Glomerular visceral epithelial cell (primary cell): ENCODE measurements around the gene RALY.
"Not testable (repeated sequence)": the region's sequence is repeated elsewhere in the genome, so short reads cannot be mapped to it uniquely, and the experiment has no call there.

Experiments used
- DNase-seq: peaks from one replicate; pipeline ENCODE4 v3.0.0-alpha.2; 2016; ENCODE audit errors: extremely low spot score

The RALY gene

GRCh38 chr20:34105978-34106675, 112.4 kb downstream of the RALY start:
- no peak for DNase-seq

- no peak for DNase-seq
Measured at GRCh38 chr20:34108616-34109174, 115.0 kb downstream of the RALY start.

- DNase-seq = no peak
Measured at GRCh38 chr20:34109442-34109841, 115.7 kb downstream of the RALY start.

- no peak for DNase-seq
Measured at GRCh38 chr20:34110025-34110744, 116.5 kb downstream of the RALY start.

GRCh38 chr20:34110745-34111641, 117.3 kb downstream of the RALY start:
- peak; percentile 35 for DNase-seq

GRCh38 chr20:34111702-34112599, 118.2 kb downstream of the RALY start, which contains the start of gene EIF2S2:
Gene EIF2S2, minus strand, starts transcription at chr20:34112243. Its CDS starts 133 bp downstream, at chr20:34112110.
- DNase-seq = peak; percentile 100

GRCh38 chr20:34112600-34113101, 118.9 kb downstream of the RALY start:
- no peak for DNase-seq

- DNase-seq = no peak
Measured at GRCh38 chr20:34114809-34115208, 121.1 kb downstream of the RALY start.

GRCh38 chr20:34115232-34115631, 121.5 kb downstream of the RALY start:
- no peak for DNase-seq

- DNase-seq = no peak
Measured at GRCh38 chr20:34120213-34120612, 126.5 kb downstream of the RALY start.

- no peak for DNase-seq
Measured at GRCh38 chr20:34122274-34122980, 128.7 kb downstream of the RALY start.

GRCh38 chr20:34123309-34123708, 129.6 kb downstream of the RALY start:
- DNase-seq = no peak

GRCh38 chr20:34124469-34125249, 130.9 kb downstream of the RALY start:
- no peak for DNase-seq

- DNase-seq = no peak
Measured at GRCh38 chr20:34127792-34128191, 134.1 kb downstream of the RALY start.

GRCh38 chr20:34129518-34130162, 135.9 kb downstream of the RALY start:
- peak; percentile 82 for DNase-seq

GRCh38 chr20:34131491-34131890, 137.8 kb downstream of the RALY start:
- DNase-seq = no peak

- not testable (repeated sequence) for DNase-seq
Measured at GRCh38 chr20:34132491-34132890, 138.8 kb downstream of the RALY start.

- not testable (repeated sequence) for DNase-seq
Measured at GRCh38 chr20:34132943-34133342, 139.2 kb downstream of the RALY start.
